NCI-H128 (cell line): ENCODE results near the gene HSFY1.
"Not testable (repeated sequence)": the region's sequence is repeated elsewhere in the genome, so short reads cannot be mapped to it uniquely, and the experiment has no call there.

ENCODE experiments used
- DNase-seq: peaks from one replicate; lab custom pipeline; 2025; ENCODE audit not compliant: unreplicated experiment; lab: John Stamatoyannopoulos, UW

HSFY1 gene

GRCh38 chrY:18546420-18546819 lies at the start of gene HSFY1:
Gene HSFY1 (plus strand): TSS chrY:18546720. CDS start chrY:18546788, 68 bp downstream.
- DNase-seq, result not testable (repeated sequence)

GRCh38 chrY:18504266-18504665 lies 42.3 kb upstream of the HSFY1 start:
- DNase-seq, result not testable (repeated sequence)

- not testable (repeated sequence) for DNase-seq
These were observed 15.4 kb upstream of the HSFY1 start for GRCh38 chrY:18530995-18531655.

- not testable (repeated sequence) for DNase-seq
These were observed 7.6 kb upstream of the HSFY1 start for GRCh38 chrY:18538952-18539351.

- not testable (repeated sequence) for DNase-seq
These were observed 6.6 kb downstream of the HSFY1 start for GRCh38 chrY:18553132-18553531.

- not testable (repeated sequence) for DNase-seq
These were observed 19.4 kb downstream of the HSFY1 start for GRCh38 chrY:18565915-18566314.
